ENCODE data around the gene ERRFI1.
A peak's percentile ranks its signal among the peaks of the same experiment; 100 is the strongest.

GRCh38 chr1:8025061-8025670 is 943 bp downstream of the ERRFI1 start:
- TF ChIP-seq CTCF (IDR thresholded peaks at IDR 0.05; ENCODE audit: low read depth, low read length, missing input control): no peak
- TF ChIP-seq NR2F2 (IDR thresholded peaks at IDR 0.05): no peak
- no peak for TF ChIP-seq GABPA (IDR thresholded peaks at IDR 0.05 in 1 of 2, conservative IDR thresholded peaks at IDR 0.05 in 1 of 2)
- TF ChIP-seq ATF3 (IDR thresholded peaks at IDR 0.05): no peak
- no peak for TF ChIP-seq YY1 (IDR thresholded peaks at IDR 0.05)
- TF ChIP-seq RAD21 (IDR thresholded peaks at IDR 0.05): no peak
- no peak for TF ChIP-seq EGR1 (IDR thresholded peaks at IDR 0.05; ENCODE audit: low read depth in 2 of 2)
- no peak for TF ChIP-seq MAX (IDR thresholded peaks at IDR 0.05)
- no peak for TF ChIP-seq REST (IDR thresholded peaks at IDR 0.05)
- peak in 1 of 2 donors; percentile 7 for TF ChIP-seq JUND (IDR thresholded peaks at IDR 0.05)

Data from liver (tissue), 3 donors.